SK-N-SH treated with all-trans-retinoic acid at 6 μM for 48 hours (cell line): Measurements from ENCODE around the gene GDA.

Experiments used
- PPARA ChIP-seq: fragments of 250-450 bp; sonication (Bioruptor Pico); IDR thresholded peaks from 2 replicates; pipeline ENCODE4 v1.5.0; 2020; ENCODE audit warnings: mild to moderate bottlenecking, borderline replicate concordance
- ZFP3 ChIP-seq: fragments of 250-450 bp; sonication (Bioruptor Pico); IDR thresholded peaks from 2 replicates; pipeline ENCODE4 v1.5.0; 2020; ENCODE audit warnings: mild to moderate bottlenecking, moderate library complexity
- ZFP30 ChIP-seq: fragments of 450-650 bp; formaldehyde crosslinking; IDR thresholded peaks from 2 replicates; pipeline ENCODE4 v1.5.0; 2022; ENCODE audit warnings: mild to moderate bottlenecking, moderate library complexity

DNA sequence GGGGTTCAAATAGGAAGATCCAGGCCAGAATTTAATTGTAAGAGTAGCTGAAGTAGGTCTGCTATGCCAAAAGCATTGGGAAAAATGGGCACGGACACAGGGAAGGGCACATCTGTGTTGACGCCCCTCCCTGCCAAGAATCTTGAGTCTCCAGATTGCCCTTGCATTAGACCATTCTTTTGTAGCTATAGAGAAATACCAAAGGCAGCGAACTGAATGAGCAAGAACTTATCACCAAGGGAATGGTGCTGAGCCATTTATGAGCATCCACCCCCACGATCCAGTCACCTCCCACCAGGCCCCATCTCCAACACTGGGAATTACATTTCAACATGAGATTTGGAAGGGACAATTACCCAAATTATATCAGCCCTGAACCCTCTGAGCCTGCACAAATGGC is 18.0 kb upstream of the GDA start:
- no peak for TF ChIP-seq PPARA
- no peak for TF ChIP-seq ZFP3 (CRISPR knock-in tag)
- no peak for TF ChIP-seq ZFP30
